HEK293 (cell line): ENCODE data around the gene SH3YL1.

ENCODE experiments used
- BCL11B ChIP-seq: fragments of 450-650 bp; formaldehyde crosslinking; IDR thresholded peaks from 2 replicates; pipeline ENCODE4 v1.5.1; 2016; ENCODE audit warnings: low read depth, missing biosample characterization, missing genetic modification characterization
- OSR2 ChIP-seq: fragments of 450-650 bp; formaldehyde crosslinking; IDR thresholded peaks from 2 replicates; pipeline ENCODE4 v1.5.1; 2016; ENCODE audit warnings: missing biosample characterization, missing genetic modification characterization
- PRDM1 ChIP-seq: fragments of 450-650 bp; formaldehyde crosslinking; IDR thresholded peaks from 2 replicates; pipeline ENCODE4; 2016; ENCODE audit warnings: missing biosample characterization, missing genetic modification characterization
- ZNF2 ChIP-seq: fragments of 450-650 bp; formaldehyde crosslinking; IDR thresholded peaks from 2 replicates; pipeline ENCODE4 v1.5.1; 2016; ENCODE audit warnings: missing biosample characterization, missing genetic modification characterization
- ZNF221 ChIP-seq: fragments of 450-650 bp; formaldehyde crosslinking; IDR thresholded peaks from 2 replicates; pipeline ENCODE4 v1.5.1; 2017; ENCODE audit warnings: missing biosample characterization, missing genetic modification characterization, borderline replicate concordance
- ZNF248 ChIP-seq: fragments of 450-650 bp; formaldehyde crosslinking; IDR thresholded peaks from 2 replicates; pipeline ENCODE4 v1.5.1; 2017; ENCODE audit warnings: missing biosample characterization, missing genetic modification characterization
- ZNF350 ChIP-seq: fragments of 450-650 bp; formaldehyde crosslinking; IDR thresholded peaks from 2 replicates; pipeline ENCODE4 v1.5.0; 2017; ENCODE audit warnings: missing biosample characterization, mild to moderate bottlenecking, missing genetic modification characterization
- ZNF416 ChIP-seq: fragments of 450-650 bp; formaldehyde crosslinking; IDR thresholded peaks from 2 replicates; pipeline ENCODE4 v1.5.1; 2016; ENCODE audit warnings: missing biosample characterization, missing genetic modification characterization
- ZNF510 ChIP-seq: fragments of 450-650 bp; formaldehyde crosslinking; IDR thresholded peaks from 2 replicates; pipeline ENCODE4 v1.5.1; 2018; ENCODE audit warnings: mild to moderate bottlenecking, missing genetic modification characterization, missing biosample characterization; ENCODE audit not compliant: insufficient replicate concordance
- ZNF560 ChIP-seq: fragments of 450-650 bp; formaldehyde crosslinking; IDR thresholded peaks from 2 replicates; pipeline ENCODE4 v1.5.1; 2017; ENCODE audit warnings: missing biosample characterization, missing genetic modification characterization, borderline replicate concordance
- ZNF624 ChIP-seq: fragments of 450-650 bp; formaldehyde crosslinking; IDR thresholded peaks from 2 replicates; pipeline ENCODE4 v1.5.1; 2017; ENCODE audit warnings: missing biosample characterization, missing genetic modification characterization
- ZNF654 ChIP-seq: fragments of 450-650 bp; formaldehyde crosslinking; IDR thresholded peaks from 2 replicates; pipeline ENCODE4 v1.5.1; 2016; ENCODE audit warnings: low read depth, missing biosample characterization, missing genetic modification characterization
- TF ChIP-seq, protein P1 (sequence below): fragments of 450-650 bp; formaldehyde crosslinking; IDR thresholded peaks from 2 replicates; pipeline ENCODE4 v1.5.1; 2016; ENCODE audit warnings: missing biosample characterization, missing genetic modification characterization, borderline replicate concordance
- TF ChIP-seq, protein P2 (sequence below): fragments of 450-650 bp; formaldehyde crosslinking; IDR thresholded peaks from 2 replicates; pipeline ENCODE4 v1.5.0; 2017; ENCODE audit warnings: missing biosample characterization, missing genetic modification characterization, borderline replicate concordance
- TF ChIP-seq, protein P3 (sequence below): fragments of 450-650 bp; formaldehyde crosslinking; conservative IDR thresholded peaks from 2 replicates; pipeline ENCODE4 v1.5.1; 2016; ENCODE audit warnings: low read depth, missing biosample characterization, missing genetic modification characterization
- TF ChIP-seq, protein P4 (sequence below): fragments of 450-650 bp; formaldehyde crosslinking; IDR thresholded peaks from 2 replicates; pipeline ENCODE4 v1.5.1; 2016; ENCODE audit warnings: missing biosample characterization, missing genetic modification characterization

The SH3YL1 gene

DNA sequence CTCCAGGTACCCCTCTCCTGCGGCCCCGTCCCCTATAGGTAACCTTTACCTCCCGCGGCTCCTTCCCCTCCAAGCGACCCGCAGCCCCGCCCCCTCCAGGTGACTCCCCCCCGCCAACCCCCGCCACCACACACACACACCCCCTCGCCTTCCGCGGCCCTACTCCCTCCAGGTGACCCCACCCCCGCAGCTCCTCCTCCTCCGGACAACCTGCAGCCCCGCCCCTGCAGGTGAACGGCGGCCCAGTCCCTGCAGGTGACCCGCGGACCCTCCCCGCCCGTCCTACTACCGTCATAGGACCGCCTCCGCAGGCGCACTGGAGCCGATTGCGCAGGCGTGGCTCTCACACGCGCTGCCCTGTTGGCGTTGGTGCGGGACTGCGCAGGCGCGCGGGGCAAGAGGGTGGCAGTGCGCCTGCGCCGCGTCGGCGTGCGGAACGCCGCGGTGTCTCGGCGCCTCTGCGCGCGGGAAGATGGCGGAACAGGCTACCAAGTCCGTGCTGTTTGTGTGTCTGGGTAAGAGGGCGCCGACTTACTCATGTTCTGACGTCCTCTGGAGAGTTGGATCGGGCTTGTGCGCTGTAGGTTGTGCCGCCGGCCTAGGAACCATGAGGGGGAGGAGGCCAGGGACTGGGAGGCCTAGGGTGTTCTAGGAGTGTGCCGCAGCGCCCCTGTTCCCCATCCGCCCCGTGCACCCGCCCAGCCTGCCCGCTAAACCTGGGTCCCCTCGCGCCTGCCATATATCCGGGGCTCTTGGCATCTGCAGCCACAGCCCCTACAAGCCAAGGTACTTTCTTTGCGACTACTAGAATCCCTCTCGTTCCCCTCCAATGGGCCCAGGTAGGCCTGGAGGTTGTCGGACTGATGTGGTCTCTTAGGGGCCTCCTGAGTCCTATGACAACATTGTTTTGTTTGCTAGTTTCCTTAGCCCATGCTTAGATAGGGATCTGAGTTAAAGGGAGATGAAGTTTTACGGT is 949 bp upstream of the SH3YL1 start, which contains the start of gene ACP1 (continued):
- TF ChIP-seq, protein P1, sequence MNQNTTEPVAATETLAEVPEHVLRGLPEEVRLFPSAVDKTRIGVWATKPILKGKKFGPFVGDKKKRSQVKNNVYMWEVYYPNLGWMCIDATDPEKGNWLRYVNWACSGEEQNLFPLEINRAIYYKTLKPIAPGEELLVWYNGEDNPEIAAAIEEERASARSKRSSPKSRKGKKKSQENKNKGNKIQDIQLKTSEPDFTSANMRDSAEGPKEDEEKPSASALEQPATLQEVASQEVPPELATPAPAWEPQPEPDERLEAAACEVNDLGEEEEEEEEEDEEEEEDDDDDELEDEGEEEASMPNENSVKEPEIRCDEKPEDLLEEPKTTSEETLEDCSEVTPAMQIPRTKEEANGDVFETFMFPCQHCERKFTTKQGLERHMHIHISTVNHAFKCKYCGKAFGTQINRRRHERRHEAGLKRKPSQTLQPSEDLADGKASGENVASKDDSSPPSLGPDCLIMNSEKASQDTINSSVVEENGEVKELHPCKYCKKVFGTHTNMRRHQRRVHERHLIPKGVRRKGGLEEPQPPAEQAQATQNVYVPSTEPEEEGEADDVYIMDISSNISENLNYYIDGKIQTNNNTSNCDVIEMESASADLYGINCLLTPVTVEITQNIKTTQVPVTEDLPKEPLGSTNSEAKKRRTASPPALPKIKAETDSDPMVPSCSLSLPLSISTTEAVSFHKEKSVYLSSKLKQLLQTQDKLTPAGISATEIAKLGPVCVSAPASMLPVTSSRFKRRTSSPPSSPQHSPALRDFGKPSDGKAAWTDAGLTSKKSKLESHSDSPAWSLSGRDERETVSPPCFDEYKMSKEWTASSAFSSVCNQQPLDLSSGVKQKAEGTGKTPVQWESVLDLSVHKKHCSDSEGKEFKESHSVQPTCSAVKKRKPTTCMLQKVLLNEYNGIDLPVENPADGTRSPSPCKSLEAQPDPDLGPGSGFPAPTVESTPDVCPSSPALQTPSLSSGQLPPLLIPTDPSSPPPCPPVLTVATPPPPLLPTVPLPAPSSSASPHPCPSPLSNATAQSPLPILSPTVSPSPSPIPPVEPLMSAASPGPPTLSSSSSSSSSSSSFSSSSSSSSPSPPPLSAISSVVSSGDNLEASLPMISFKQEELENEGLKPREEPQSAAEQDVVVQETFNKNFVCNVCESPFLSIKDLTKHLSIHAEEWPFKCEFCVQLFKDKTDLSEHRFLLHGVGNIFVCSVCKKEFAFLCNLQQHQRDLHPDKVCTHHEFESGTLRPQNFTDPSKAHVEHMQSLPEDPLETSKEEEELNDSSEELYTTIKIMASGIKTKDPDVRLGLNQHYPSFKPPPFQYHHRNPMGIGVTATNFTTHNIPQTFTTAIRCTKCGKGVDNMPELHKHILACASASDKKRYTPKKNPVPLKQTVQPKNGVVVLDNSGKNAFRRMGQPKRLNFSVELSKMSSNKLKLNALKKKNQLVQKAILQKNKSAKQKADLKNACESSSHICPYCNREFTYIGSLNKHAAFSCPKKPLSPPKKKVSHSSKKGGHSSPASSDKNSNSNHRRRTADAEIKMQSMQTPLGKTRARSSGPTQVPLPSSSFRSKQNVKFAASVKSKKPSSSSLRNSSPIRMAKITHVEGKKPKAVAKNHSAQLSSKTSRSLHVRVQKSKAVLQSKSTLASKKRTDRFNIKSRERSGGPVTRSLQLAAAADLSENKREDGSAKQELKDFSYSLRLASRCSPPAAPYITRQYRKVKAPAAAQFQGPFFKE, result no peak
- TF ChIP-seq OSR2 (tag by site-specific recombination) (no peak), ZNF560 (tag by site-specific recombination) (no peak), ZNF654 (tag by site-specific recombination) (no peak), ZNF248 (tag by site-specific recombination) (no peak), ZNF624 (tag by site-specific recombination) (no peak), ZNF416 (no peak), ZNF221 (tag by site-specific recombination) (no peak), ZNF350 (tag by site-specific recombination) (no peak), ZNF2 (peak; percentile 66; the same call in 1 of the 2 replicates), ZNF510 (no peak), PRDM1 (tag by site-specific recombination) (no peak), BCL11B (tag by site-specific recombination) (no peak)
- TF ChIP-seq, protein P2, sequence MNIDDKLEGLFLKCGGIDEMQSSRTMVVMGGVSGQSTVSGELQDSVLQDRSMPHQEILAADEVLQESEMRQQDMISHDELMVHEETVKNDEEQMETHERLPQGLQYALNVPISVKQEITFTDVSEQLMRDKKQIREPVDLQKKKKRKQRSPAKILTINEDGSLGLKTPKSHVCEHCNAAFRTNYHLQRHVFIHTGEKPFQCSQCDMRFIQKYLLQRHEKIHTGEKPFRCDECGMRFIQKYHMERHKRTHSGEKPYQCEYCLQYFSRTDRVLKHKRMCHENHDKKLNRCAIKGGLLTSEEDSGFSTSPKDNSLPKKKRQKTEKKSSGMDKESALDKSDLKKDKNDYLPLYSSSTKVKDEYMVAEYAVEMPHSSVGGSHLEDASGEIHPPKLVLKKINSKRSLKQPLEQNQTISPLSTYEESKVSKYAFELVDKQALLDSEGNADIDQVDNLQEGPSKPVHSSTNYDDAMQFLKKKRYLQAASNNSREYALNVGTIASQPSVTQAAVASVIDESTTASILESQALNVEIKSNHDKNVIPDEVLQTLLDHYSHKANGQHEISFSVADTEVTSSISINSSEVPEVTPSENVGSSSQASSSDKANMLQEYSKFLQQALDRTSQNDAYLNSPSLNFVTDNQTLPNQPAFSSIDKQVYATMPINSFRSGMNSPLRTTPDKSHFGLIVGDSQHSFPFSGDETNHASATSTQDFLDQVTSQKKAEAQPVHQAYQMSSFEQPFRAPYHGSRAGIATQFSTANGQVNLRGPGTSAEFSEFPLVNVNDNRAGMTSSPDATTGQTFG (tag by site-specific recombination), result no peak
- TF ChIP-seq, protein P3, sequence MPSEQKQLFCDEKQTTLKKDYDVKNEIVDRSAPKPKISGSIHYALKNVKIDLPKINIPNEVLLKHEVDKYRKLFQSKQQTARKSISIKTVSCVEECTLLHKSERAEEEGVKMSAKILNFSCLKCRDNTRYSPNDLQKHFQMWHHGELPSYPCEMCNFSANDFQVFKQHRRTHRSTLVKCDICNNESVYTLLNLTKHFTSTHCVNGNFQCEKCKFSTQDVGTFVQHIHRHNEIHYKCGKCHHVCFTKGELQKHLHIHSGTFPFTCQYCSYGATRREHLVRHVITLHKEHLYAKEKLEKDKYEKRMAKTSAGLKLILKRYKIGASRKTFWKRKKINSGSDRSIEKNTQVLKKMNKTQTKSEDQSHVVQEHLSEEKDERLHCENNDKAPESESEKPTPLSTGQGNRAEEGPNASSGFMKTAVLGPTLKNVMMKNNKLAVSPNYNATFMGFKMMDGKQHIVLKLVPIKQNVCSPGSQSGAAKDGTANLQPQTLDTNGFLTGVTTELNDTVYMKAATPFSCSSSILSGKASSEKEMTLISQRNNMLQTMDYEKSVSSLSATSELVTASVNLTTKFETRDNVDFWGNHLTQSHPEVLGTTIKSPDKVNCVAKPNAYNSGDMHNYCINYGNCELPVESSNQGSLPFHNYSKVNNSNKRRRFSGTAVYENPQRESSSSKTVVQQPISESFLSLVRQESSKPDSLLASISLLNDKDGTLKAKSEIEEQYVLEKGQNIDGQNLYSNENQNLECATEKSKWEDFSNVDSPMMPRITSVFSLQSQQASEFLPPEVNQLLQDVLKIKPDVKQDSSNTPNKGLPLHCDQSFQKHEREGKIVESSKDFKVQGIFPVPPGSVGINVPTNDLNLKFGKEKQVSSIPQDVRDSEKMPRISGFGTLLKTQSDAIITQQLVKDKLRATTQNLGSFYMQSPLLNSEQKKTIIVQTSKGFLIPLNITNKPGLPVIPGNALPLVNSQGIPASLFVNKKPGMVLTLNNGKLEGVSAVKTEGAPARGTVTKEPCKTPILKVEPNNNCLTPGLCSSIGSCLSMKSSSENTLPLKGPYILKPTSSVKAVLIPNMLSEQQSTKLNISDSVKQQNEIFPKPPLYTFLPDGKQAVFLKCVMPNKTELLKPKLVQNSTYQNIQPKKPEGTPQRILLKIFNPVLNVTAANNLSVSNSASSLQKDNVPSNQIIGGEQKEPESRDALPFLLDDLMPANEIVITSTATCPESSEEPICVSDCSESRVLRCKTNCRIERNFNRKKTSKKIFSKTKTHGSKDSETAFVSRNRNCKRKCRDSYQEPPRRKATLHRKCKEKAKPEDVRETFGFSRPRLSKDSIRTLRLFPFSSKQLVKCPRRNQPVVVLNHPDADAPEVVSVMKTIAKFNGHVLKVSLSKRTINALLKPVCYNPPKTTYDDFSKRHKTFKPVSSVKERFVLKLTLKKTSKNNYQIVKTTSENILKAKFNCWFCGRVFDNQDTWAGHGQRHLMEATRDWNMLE (tag by site-specific recombination), result no peak
- TF ChIP-seq, protein P4, sequence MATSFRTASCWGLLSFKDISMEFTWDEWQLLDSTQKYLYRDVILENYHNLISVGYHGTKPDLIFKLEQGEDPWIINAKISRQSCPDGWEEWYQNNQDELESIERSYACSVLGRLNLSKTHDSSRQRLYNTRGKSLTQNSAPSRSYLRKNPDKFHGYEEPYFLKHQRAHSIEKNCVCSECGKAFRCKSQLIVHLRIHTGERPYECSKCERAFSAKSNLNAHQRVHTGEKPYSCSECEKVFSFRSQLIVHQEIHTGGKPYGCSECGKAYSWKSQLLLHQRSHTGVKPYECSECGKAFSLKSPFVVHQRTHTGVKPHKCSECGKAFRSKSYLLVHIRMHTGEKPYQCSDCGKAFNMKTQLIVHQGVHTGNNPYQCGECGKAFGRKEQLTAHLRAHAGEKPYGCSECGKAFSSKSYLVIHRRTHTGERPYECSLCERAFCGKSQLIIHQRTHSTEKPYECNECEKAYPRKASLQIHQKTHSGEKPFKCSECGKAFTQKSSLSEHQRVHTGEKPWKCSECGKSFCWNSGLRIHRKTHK (tag by site-specific recombination), result no peak
